Measurements from ENCODE around the gene PLXNA2. TPM values are rescaled to one million over a fixed set of nuclear protein-coding genes. Genes with fewer than 3 reads are reported as not detected.

Gene PLXNA2
- total RNA-seq, 1 donor from 2014 or later: 1.7 TPM

DNA sequence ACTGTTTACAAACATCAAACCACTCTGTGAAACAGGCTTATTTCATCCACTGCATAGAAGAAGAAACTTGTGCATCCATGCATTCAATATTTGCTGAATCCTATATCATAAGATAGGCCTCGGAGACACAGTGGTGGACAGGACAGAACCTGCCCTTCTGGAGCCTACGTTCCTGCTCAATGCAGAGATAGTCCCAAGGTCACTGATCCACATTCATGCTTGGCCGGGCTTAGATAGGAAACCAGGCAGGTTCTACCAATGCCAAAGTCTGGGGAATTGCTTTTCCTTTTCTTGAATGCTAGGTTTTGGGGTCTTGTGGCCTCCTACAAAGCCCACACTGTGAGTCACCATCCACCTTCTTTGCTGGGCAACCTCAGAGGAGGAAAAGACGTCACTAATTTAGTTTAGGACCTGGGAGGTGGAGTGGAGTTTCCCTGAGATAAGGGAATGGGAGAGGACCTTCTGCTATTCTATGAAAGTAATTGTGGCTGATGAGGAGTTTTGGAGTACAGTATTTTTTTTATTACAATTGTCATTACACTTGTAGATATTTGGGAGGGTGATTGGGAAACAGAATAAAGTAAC lies 233.6 kb downstream of the PLXNA2 start:
- no peak overlapping the region for H3K4me3 Mint-ChIP-seq
- peaks cover 4% of the 10 kb centered on the region for H3K4me1 Mint-ChIP-seq
- no peaks in the 10 kb centered on the region for H3F3A ChIP-seq (ENCODE audit: low read depth)
- H3K27me3 ChIP-seq: no peaks in the 10 kb centered on the region
- H3K9ac ChIP-seq: no peak overlapping the region
- H3K36me3 ChIP-seq: no peaks in the 10 kb centered on the region
- H4K20me1 ChIP-seq (ENCODE audit: low read depth): no peaks in the 10 kb centered on the region
- no peak overlapping the region for H3K4me3 ChIP-seq
- H3K9me3 Mint-ChIP-seq: peaks cover 2% of the 10 kb centered on the region
- H3K27me3 Mint-ChIP-seq (ENCODE audit: insufficient read depth, low read depth): peaks cover 8% of the 10 kb centered on the region
- H3K27ac ChIP-seq: no peak overlapping the region
- H3K4me2 ChIP-seq: no peak overlapping the region
- H3K36me3 Mint-ChIP-seq: no peaks in the 10 kb centered on the region
- no peaks in the 10 kb centered on the region for H3K79me2 ChIP-seq (ENCODE audit: low read depth)
- no peaks in the 10 kb centered on the region for H3K9me3 ChIP-seq (ENCODE audit: low read depth)
- TF ChIP-seq EZH2 (IDR thresholded peaks at IDR 0.05): no peak
- TF ChIP-seq, protein P1, sequence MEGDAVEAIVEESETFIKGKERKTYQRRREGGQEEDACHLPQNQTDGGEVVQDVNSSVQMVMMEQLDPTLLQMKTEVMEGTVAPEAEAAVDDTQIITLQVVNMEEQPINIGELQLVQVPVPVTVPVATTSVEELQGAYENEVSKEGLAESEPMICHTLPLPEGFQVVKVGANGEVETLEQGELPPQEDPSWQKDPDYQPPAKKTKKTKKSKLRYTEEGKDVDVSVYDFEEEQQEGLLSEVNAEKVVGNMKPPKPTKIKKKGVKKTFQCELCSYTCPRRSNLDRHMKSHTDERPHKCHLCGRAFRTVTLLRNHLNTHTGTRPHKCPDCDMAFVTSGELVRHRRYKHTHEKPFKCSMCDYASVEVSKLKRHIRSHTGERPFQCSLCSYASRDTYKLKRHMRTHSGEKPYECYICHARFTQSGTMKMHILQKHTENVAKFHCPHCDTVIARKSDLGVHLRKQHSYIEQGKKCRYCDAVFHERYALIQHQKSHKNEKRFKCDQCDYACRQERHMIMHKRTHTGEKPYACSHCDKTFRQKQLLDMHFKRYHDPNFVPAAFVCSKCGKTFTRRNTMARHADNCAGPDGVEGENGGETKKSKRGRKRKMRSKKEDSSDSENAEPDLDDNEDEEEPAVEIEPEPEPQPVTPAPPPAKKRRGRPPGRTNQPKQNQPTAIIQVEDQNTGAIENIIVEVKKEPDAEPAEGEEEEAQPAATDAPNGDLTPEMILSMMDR (IDR thresholded peaks at IDR 0.05): no peak
- TF ChIP-seq EZH2phosphoT487 (IDR thresholded peaks at IDR 0.05): no peak
- no peaks in the 10 kb centered on the region for H3K4me1 ChIP-seq
- H3K27ac Mint-ChIP-seq: no peak overlapping the region
- H2AFZ ChIP-seq (replicated peaks): no peak overlapping the region
- no peak for DNase-seq (ENCODE audit: low spot score)

DNA sequence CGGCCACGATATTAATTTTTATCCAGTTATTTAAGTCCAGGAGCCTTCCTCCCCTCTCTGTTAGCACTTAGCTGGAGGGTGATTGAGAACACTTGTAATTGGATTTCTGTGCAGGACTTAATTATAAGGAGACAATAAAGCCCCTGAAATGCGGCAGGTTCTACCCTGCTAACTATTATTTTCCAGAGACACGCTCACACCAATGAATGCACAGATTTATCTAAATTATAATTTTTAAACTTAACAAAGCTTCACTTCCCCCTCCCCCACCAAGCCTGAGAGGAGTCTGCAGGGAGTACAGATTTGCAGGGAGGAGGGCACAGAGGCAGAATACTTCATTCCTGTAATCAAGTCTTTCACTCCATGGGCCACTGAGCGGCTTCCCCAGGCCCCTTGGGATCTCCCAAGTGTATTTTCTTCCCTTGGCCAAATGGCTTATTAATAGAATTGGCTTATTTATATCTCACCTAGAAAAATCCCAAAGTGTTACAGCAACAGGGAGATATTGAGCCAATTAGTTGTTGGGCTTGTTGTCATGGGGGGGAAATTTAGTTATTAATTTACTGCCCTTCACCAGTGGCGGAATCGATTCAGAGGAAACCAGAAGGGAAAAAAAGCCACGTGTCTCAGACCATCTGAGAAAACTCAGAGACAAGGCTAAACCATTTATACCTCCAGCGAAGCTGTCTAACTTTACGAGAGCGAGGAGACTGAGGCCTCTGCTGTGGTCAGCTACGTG lies 234.3 kb downstream of the PLXNA2 start:
- no peaks in the 10 kb centered on the region for H3K4me1 ChIP-seq
- Mint-ChIP-seq H3K4me1 (peaks cover 4% of the 10 kb centered on the region), H3K9me3 (peaks cover 2% of the 10 kb centered on the region), H3K36me3 (no peaks in the 10 kb centered on the region), H3K27me3 (ENCODE audit: insufficient read depth, low read depth) (peaks cover 3% of the 10 kb centered on the region), H3K27ac (no peak overlapping the region), H3K4me3 (no peak overlapping the region)
- no peak overlapping the region for H3K9ac ChIP-seq
- no peaks in the 10 kb centered on the region for H3K27me3 ChIP-seq
- H2AFZ ChIP-seq (replicated peaks): no peak overlapping the region
- no peak for TF ChIP-seq EZH2 (IDR thresholded peaks at IDR 0.05)
- TF ChIP-seq, protein P1 (IDR thresholded peaks at IDR 0.05): no peak
- no peak for TF ChIP-seq EZH2phosphoT487 (IDR thresholded peaks at IDR 0.05)
- no peak overlapping the region for H3K4me3 ChIP-seq
- H3K4me2 ChIP-seq: no peak overlapping the region
- no peak overlapping the region for H3K27ac ChIP-seq
- DNase-seq (ENCODE audit: low spot score): no peak
- no peaks in the 10 kb centered on the region for H3K9me3 ChIP-seq (ENCODE audit: low read depth)
- no peaks in the 10 kb centered on the region for H3F3A ChIP-seq (ENCODE audit: low read depth)
- H4K20me1 ChIP-seq (ENCODE audit: low read depth): no peaks in the 10 kb centered on the region
- H3K79me2 ChIP-seq (ENCODE audit: low read depth): no peaks in the 10 kb centered on the region
- no peaks in the 10 kb centered on the region for H3K36me3 ChIP-seq

DNA sequence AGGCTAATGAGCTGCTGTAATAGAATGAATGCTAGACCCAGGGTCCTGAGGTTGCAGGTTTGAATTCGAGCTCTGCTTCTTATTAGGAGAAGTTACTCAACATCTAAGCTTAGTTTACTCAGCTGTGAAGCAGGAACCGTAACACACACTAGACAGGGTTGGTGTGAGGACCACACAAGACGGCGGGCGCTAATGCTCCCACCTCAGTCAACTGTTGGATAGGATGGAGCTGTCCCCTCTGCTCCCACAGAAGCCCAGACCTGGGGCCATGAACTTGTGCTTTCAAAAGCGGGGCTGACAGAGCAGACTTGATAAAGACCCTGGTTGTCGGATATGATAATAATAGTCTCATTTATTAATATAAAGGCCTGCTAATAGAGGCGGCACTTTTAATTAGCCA lies 234.9 kb downstream of the PLXNA2 start:
- H3F3A ChIP-seq (ENCODE audit: low read depth): no peaks in the 10 kb centered on the region
- no peak overlapping the region for H2AFZ ChIP-seq (replicated peaks)
- H3K4me3 ChIP-seq: no peak overlapping the region
- H3K4me2 ChIP-seq: no peak overlapping the region
- Mint-ChIP-seq H3K4me1 (peaks cover 4% of the 10 kb centered on the region), H3K36me3 (no peaks in the 10 kb centered on the region), H3K27me3 (ENCODE audit: insufficient read depth, low read depth) (peaks cover 3% of the 10 kb centered on the region), H3K27ac (no peak overlapping the region), H3K4me3 (no peak overlapping the region), H3K9me3 (peaks cover 2% of the 10 kb centered on the region)
- H4K20me1 ChIP-seq (ENCODE audit: low read depth): no peaks in the 10 kb centered on the region
- no peak overlapping the region for H3K9ac ChIP-seq
- H3K27ac ChIP-seq: no peak overlapping the region
- no peak for TF ChIP-seq EZH2phosphoT487 (IDR thresholded peaks at IDR 0.05)
- no peak for TF ChIP-seq EZH2 (IDR thresholded peaks at IDR 0.05)
- TF ChIP-seq, protein P1 (IDR thresholded peaks at IDR 0.05): no peak
- H3K36me3 ChIP-seq: no peaks in the 10 kb centered on the region
- no peak for DNase-seq (ENCODE audit: low spot score)
- no peaks in the 10 kb centered on the region for H3K4me1 ChIP-seq
- no peaks in the 10 kb centered on the region for H3K9me3 ChIP-seq (ENCODE audit: low read depth)
- no peaks in the 10 kb centered on the region for H3K27me3 ChIP-seq
- no peaks in the 10 kb centered on the region for H3K79me2 ChIP-seq (ENCODE audit: low read depth)
